ENCODE results near the gene SLC18B1. TPM values are rescaled to one million over a fixed set of nuclear protein-coding genes. Genes with fewer than 3 reads are reported as not detected.
A peak's percentile ranks its signal among the peaks of the same experiment; 100 is the strongest.

The SLC18B1 gene
- total RNA-seq, 1 experiment from 2014 or later, result 24.1 TPM

DNA sequence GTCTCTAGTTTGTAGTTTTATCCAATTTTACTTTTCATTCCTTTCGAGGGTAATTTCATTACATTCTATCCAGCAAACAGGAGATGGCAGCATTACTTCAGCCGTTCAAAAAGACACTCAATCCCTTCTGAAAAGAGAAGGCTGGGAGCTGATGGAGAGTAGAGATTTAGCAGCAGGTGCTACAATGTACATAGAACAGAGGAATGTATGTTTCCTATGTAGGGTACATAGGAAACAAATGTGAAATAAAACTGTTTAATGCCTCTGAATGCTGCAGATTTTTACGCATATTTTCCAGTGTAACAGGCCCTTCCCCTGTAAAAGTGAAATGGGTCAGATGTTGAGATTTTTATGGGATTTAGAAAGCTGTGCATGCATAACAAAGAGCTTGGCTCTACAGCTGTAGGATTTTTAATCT is 31.9 kb upstream of the SLC18B1 start (continued):
- TF ChIP-seq RORB (CRISPR knock-in tag; IDR thresholded peaks at IDR 0.05) (no peak), NFYB (CRISPR knock-in tag; conservative IDR thresholded peaks at IDR 0.05; ENCODE audit: low read depth) (no peak), FOXP1 (CRISPR knock-in tag; IDR thresholded peaks at IDR 0.05; ENCODE audit: borderline replicate concordance) (no peak)

GRCh38 chr6:132820629-132821381 is 22.4 kb upstream of the SLC18B1 start:
- no peak for DNase-seq (ENCODE audit: low spot score)
- ChIA-PET POLR2A (interaction anchor here (1.4 kb wide), 1 partner anchor 9 kb away, joined by 3 read pairs; no protein-coding TSS in a partner anchor), CTCF (interaction anchor here (0.7 to 1.6 kb wide), 2 partner anchors 45 to 140 kb away, joined by 3 to 4 read pairs; no protein-coding TSS in a partner anchor)
- Mint-ChIP-seq H3K36me3 (peaks cover 40% of the 10 kb centered on the region), H3K9me3 (no peaks in the 10 kb centered on the region), H3K27ac (peak overlapping the region; percentile 75; the same call in 1 of the 2 replicates), H3K4me1 (peaks cover 52% of the 10 kb centered on the region), H3K4me3 (no peak overlapping the region), H3K27me3 (ENCODE audit: low read depth) (no peaks in the 10 kb centered on the region)
- ATAC-seq, result peak; percentile 38
- TF ChIP-seq ETV6 (CRISPR knock-in tag; IDR thresholded peaks at IDR 0.05), result no peak
- no peak for TF ChIP-seq CBFB (CRISPR knock-in tag; IDR thresholded peaks at IDR 0.05; ENCODE audit: low read depth)
- no peak for TF ChIP-seq ZNF232 (CRISPR knock-in tag; IDR thresholded peaks at IDR 0.05)
- no peak for TF ChIP-seq HMGA2 (CRISPR knock-in tag; IDR thresholded peaks at IDR 0.05)
- no peak for TF ChIP-seq ZNF219 (CRISPR knock-in tag; IDR thresholded peaks at IDR 0.05; ENCODE audit: borderline replicate concordance)
- no peak for TF ChIP-seq NR1H2 (CRISPR knock-in tag; IDR thresholded peaks at IDR 0.05)
- TF ChIP-seq, protein P1, sequence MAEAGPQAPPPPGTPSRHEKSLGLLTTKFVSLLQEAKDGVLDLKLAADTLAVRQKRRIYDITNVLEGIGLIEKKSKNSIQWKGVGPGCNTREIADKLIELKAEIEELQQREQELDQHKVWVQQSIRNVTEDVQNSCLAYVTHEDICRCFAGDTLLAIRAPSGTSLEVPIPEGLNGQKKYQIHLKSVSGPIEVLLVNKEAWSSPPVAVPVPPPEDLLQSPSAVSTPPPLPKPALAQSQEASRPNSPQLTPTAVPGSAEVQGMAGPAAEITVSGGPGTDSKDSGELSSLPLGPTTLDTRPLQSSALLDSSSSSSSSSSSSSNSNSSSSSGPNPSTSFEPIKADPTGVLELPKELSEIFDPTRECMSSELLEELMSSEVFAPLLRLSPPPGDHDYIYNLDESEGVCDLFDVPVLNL (CRISPR knock-in tag; IDR thresholded peaks at IDR 0.05; ENCODE audit: borderline replicate concordance, low read depth), result no peak
- no peak for TF ChIP-seq PRDM15 (CRISPR knock-in tag; IDR thresholded peaks at IDR 0.05)
- TF ChIP-seq FOXJ3 (CRISPR knock-in tag; IDR thresholded peaks at IDR 0.05; ENCODE audit: borderline replicate concordance), result no peak
- no peak for TF ChIP-seq FOXP1 (CRISPR knock-in tag; IDR thresholded peaks at IDR 0.05; ENCODE audit: borderline replicate concordance)
- no peak for TF ChIP-seq USF1 (CRISPR knock-in tag; IDR thresholded peaks at IDR 0.05)
- TF ChIP-seq USF2 (CRISPR knock-in tag; IDR thresholded peaks at IDR 0.05), result no peak
- TF ChIP-seq IRF1 (CRISPR knock-in tag; IDR thresholded peaks at IDR 0.05), result no peak
- TF ChIP-seq, protein P2, sequence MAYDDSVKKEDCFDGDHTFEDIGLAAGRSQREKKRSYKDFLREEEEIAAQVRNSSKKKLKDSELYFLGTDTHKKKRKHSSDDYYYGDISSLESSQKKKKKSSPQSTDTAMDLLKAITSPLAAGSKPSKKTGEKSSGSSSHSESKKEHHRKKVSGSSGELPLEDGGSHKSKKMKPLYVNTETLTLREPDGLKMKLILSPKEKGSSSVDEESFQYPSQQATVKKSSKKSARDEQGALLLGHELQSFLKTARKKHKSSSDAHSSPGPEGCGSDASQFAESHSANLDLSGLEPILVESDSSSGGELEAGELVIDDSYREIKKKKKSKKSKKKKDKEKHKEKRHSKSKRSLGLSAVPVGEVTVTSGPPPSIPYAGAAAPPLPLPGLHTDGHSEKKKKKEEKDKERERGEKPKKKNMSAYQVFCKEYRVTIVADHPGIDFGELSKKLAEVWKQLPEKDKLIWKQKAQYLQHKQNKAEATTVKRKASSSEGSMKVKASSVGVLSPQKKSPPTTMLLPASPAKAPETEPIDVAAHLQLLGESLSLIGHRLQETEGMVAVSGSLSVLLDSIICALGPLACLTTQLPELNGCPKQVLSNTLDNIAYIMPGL (CRISPR knock-in tag; IDR thresholded peaks at IDR 0.05), result no peak
- no peak for TF ChIP-seq ZBTB21 (CRISPR knock-in tag; IDR thresholded peaks at IDR 0.05; ENCODE audit: borderline replicate concordance)
- no peak for TF ChIP-seq GRHL2 (CRISPR knock-in tag; IDR thresholded peaks at IDR 0.05; ENCODE audit: insufficient replicate concordance, severe bottlenecking)
- no peak for TF ChIP-seq SP1 (CRISPR knock-in tag; conservative IDR thresholded peaks at IDR 0.05)
- TF ChIP-seq, protein P3, sequence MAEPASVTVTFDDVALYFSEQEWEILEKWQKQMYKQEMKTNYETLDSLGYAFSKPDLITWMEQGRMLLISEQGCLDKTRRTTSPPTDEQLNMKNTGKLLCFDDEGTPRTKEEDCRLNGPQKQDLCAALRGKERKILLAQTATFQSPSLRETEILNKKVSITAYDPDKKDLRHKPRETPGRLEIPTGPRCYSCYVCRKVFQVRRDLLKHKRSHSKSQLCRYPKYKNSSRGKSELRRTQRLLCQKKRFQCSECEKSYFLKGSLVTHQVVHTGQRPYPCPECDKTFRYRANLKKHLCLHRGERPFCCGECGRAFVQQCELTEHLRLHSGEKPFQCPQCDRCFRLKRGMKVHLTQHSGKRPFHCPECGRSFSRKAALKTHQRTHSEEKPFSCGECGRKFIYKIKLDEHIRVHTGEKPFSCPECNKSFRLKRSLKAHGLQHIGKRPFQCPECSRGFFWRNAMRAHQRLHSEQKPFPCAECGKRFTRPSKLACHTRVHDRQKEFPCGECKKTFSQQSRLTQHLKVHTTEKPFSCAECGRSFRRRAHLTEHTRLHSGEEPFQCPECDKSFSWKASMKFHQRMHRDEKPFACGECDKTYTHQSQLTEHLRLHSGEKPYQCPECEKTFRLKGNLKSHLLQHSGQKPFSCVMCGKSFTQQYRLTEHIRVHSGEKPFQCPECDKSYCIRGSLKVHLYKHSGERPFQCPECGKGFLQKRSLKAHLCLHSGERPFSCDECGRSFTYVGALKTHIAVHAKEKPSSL (CRISPR knock-in tag; conservative IDR thresholded peaks at IDR 0.05), result peak; percentile 96
- no peak for TF ChIP-seq NR2C2 (CRISPR knock-in tag; IDR thresholded peaks at IDR 0.05)
- TF ChIP-seq, protein P4, sequence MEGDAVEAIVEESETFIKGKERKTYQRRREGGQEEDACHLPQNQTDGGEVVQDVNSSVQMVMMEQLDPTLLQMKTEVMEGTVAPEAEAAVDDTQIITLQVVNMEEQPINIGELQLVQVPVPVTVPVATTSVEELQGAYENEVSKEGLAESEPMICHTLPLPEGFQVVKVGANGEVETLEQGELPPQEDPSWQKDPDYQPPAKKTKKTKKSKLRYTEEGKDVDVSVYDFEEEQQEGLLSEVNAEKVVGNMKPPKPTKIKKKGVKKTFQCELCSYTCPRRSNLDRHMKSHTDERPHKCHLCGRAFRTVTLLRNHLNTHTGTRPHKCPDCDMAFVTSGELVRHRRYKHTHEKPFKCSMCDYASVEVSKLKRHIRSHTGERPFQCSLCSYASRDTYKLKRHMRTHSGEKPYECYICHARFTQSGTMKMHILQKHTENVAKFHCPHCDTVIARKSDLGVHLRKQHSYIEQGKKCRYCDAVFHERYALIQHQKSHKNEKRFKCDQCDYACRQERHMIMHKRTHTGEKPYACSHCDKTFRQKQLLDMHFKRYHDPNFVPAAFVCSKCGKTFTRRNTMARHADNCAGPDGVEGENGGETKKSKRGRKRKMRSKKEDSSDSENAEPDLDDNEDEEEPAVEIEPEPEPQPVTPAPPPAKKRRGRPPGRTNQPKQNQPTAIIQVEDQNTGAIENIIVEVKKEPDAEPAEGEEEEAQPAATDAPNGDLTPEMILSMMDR (IDR thresholded peaks at IDR 0.05), result no peak
